ENCODE results near the gene CTNND2.

Gene CTNND2

GRCh38 chr5:11171236-11171635 lies 733.0 kb downstream of the CTNND2 start:
- TF ChIP-seq, protein P1, sequence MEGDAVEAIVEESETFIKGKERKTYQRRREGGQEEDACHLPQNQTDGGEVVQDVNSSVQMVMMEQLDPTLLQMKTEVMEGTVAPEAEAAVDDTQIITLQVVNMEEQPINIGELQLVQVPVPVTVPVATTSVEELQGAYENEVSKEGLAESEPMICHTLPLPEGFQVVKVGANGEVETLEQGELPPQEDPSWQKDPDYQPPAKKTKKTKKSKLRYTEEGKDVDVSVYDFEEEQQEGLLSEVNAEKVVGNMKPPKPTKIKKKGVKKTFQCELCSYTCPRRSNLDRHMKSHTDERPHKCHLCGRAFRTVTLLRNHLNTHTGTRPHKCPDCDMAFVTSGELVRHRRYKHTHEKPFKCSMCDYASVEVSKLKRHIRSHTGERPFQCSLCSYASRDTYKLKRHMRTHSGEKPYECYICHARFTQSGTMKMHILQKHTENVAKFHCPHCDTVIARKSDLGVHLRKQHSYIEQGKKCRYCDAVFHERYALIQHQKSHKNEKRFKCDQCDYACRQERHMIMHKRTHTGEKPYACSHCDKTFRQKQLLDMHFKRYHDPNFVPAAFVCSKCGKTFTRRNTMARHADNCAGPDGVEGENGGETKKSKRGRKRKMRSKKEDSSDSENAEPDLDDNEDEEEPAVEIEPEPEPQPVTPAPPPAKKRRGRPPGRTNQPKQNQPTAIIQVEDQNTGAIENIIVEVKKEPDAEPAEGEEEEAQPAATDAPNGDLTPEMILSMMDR (IDR thresholded peaks at IDR 0.05; ENCODE audit: low read depth, low read length, poor library complexity, severe bottlenecking) = no peak
- no peak for TF ChIP-seq EZH2phosphoT487 (IDR thresholded peaks at IDR 0.05; ENCODE audit: borderline replicate concordance, low read length)
- Histone ChIP-seq H3K9me2 (replicated peaks; ENCODE audit: control insufficient read depth, low read length) (no peaks in the 10 kb centered on the region), H3K4me2 (ENCODE audit: low read length) (no peak overlapping the region), H3K36me3 (ENCODE audit: control insufficient read depth, low read length) (no peaks in the 10 kb centered on the region), H3K27me3 (ENCODE audit: control insufficient read depth, low read length) (no peaks in the 10 kb centered on the region), H3K4me1 (ENCODE audit: control insufficient read depth, low read length) (no peaks in the 10 kb centered on the region), H3K9me3 (ENCODE audit: control insufficient read depth, insufficient read depth, low read length) (no peaks in the 10 kb centered on the region), H3K4me3 (ENCODE audit: low read length) (no peak overlapping the region), H3F3A (ENCODE audit: control insufficient read depth, insufficient read depth) (no peaks in the 10 kb centered on the region), H3K27ac (ENCODE audit: low read depth, low read length) (no peak overlapping the region), H4K20me1 (ENCODE audit: control insufficient read depth, insufficient read depth, low read depth, low read length) (no peaks in the 10 kb centered on the region), H3K79me2 (ENCODE audit: control insufficient read depth, low read length) (no peaks in the 10 kb centered on the region)

DNA sequence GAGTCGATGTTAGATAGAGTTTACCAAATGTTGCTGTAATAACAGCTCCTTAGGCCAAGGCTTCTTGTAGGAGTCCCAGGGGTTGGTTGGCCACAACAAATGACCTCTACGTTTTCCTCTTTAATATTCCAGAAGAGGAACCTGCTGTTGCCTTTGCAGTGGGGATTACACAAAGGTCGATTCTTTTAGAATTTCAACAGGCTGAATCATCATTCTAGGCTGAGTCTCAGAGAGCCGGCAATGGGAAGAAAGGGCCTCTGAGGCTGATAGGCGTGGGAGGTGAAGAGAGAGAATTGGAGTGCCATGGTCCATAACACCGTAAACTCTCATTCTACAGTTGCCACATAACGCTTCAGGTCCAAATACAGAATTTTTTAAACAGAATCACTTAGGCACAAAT lies 737.3 kb downstream of the CTNND2 start:
- Histone ChIP-seq H3K9me3 (ENCODE audit: control insufficient read depth, insufficient read depth, low read length) (no peaks in the 10 kb centered on the region), H3K4me2 (ENCODE audit: low read length) (no peak overlapping the region), H4K20me1 (ENCODE audit: control insufficient read depth, insufficient read depth, low read depth, low read length) (no peaks in the 10 kb centered on the region), H3K79me2 (ENCODE audit: control insufficient read depth, low read length) (no peaks in the 10 kb centered on the region), H3K27me3 (ENCODE audit: control insufficient read depth, low read length) (no peaks in the 10 kb centered on the region), H3K9me2 (replicated peaks; ENCODE audit: control insufficient read depth, low read length) (no peaks in the 10 kb centered on the region), H3K4me1 (ENCODE audit: control insufficient read depth, low read length) (no peaks in the 10 kb centered on the region), H3K36me3 (ENCODE audit: control insufficient read depth, low read length) (no peaks in the 10 kb centered on the region), H3K27ac (ENCODE audit: low read depth, low read length) (no peak overlapping the region), H3K4me3 (ENCODE audit: low read length) (no peak overlapping the region), H3F3A (ENCODE audit: control insufficient read depth, insufficient read depth) (no peaks in the 10 kb centered on the region)
- TF ChIP-seq EZH2phosphoT487 (IDR thresholded peaks at IDR 0.05; ENCODE audit: borderline replicate concordance, low read length) = no peak
- TF ChIP-seq, protein P1 (IDR thresholded peaks at IDR 0.05; ENCODE audit: low read depth, low read length, poor library complexity, severe bottlenecking) = no peak

DNA sequence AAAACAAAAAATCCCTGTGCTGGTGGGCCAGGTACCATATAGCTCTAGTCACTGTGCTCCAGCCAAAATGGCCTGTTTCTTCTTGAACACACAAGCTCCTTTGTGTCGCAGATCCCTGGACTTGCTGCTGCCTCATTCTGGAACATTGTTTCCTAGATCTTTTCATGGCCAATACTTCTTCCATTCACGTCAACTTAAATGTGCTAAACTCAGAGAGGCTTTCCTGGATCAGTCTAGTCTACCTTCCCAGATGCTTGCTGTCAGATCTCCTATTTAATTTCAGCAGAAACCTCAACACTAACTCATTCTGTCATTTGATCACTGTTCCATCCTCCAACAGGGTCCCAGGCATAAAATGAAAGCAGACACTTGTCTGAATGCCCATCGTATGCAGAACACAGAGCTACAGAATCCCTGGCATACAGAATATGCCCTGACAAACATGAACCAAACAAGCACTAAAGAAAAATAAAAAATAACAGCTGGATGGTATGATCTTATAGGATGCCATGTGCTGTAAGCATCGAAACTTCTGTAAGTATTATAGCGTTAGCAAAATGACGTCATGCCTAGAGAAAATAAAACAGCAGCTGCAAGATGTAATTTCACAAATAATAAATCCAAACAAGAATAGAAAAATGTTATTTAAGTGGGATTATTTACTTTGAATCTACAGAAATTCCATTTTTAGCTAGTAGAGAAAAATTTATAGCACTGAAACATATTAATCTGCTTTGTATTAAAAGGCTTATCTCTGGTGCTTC lies 739.5 kb downstream of the CTNND2 start:
- no peaks in the 10 kb centered on the region for H3K4me1 ChIP-seq (ENCODE audit: control insufficient read depth, low read length)
- no peak overlapping the region for H3K4me2 ChIP-seq (ENCODE audit: low read length)
- no peaks in the 10 kb centered on the region for H3F3A ChIP-seq (ENCODE audit: control insufficient read depth, insufficient read depth)
- H3K27ac ChIP-seq (ENCODE audit: low read depth, low read length) = no peak overlapping the region
- H3K27me3 ChIP-seq (ENCODE audit: control insufficient read depth, low read length) = no peaks in the 10 kb centered on the region
- no peaks in the 10 kb centered on the region for H3K36me3 ChIP-seq (ENCODE audit: control insufficient read depth, low read length)
- H3K4me3 ChIP-seq (ENCODE audit: low read length) = no peak overlapping the region
- no peaks in the 10 kb centered on the region for H4K20me1 ChIP-seq (ENCODE audit: control insufficient read depth, insufficient read depth, low read depth, low read length)
- TF ChIP-seq, protein P1 (IDR thresholded peaks at IDR 0.05; ENCODE audit: low read depth, low read length, poor library complexity, severe bottlenecking) = no peak
- TF ChIP-seq EZH2phosphoT487 (IDR thresholded peaks at IDR 0.05; ENCODE audit: borderline replicate concordance, low read length) = no peak
- H3K9me2 ChIP-seq (replicated peaks; ENCODE audit: control insufficient read depth, low read length) = no peaks in the 10 kb centered on the region
- no peaks in the 10 kb centered on the region for H3K79me2 ChIP-seq (ENCODE audit: control insufficient read depth, low read length)
- H3K9me3 ChIP-seq (ENCODE audit: control insufficient read depth, insufficient read depth, low read length) = no peaks in the 10 kb centered on the region

Data from DOHH2 (cell line).